ENCODE measurements around the gene TYRO3. TPM values are rescaled to one million over a fixed set of nuclear protein-coding genes. Genes with fewer than 3 reads are reported as not detected.

TYRO3 gene
- total RNA-seq, 1 donor from 2014 or later = 16.4 TPM

GRCh38 chr15:41554343-41554742 lies 4.7 kb upstream of the TYRO3 start:
- DNase-seq (ENCODE audit: low spot score) = no peak
- TF ChIP-seq, protein P1, sequence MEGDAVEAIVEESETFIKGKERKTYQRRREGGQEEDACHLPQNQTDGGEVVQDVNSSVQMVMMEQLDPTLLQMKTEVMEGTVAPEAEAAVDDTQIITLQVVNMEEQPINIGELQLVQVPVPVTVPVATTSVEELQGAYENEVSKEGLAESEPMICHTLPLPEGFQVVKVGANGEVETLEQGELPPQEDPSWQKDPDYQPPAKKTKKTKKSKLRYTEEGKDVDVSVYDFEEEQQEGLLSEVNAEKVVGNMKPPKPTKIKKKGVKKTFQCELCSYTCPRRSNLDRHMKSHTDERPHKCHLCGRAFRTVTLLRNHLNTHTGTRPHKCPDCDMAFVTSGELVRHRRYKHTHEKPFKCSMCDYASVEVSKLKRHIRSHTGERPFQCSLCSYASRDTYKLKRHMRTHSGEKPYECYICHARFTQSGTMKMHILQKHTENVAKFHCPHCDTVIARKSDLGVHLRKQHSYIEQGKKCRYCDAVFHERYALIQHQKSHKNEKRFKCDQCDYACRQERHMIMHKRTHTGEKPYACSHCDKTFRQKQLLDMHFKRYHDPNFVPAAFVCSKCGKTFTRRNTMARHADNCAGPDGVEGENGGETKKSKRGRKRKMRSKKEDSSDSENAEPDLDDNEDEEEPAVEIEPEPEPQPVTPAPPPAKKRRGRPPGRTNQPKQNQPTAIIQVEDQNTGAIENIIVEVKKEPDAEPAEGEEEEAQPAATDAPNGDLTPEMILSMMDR (IDR thresholded peaks at IDR 0.05) = no peak

GRCh38 chr15:41554915-41555314 lies 4.1 kb upstream of the TYRO3 start:
- Mint-ChIP-seq H3K9me3 (ENCODE audit: low read depth) (no peaks in the 10 kb centered on the region), H3K4me1 (ENCODE audit: low read depth) (peaks cover 14% of the 10 kb centered on the region), H3K36me3 (ENCODE audit: low read depth) (no peaks in the 10 kb centered on the region), H3K4me3 (ENCODE audit: unreplicated experiment) (no peak overlapping the region), H3K27ac (ENCODE audit: unreplicated experiment) (no peak overlapping the region), H3K27me3 (ENCODE audit: low read depth) (peaks cover 9% of the 10 kb centered on the region)
- TF ChIP-seq, protein P1 (IDR thresholded peaks at IDR 0.05) = no peak
- DNase-seq (ENCODE audit: low spot score) = no peak

More at GRCh38 chr15:41554343-41554742, 4.7 kb upstream of the TYRO3 start:
- no peaks in the 10 kb centered on the region for H3K9me3 Mint-ChIP-seq (ENCODE audit: low read depth)
- no peak overlapping the region for H3K27ac Mint-ChIP-seq (ENCODE audit: unreplicated experiment)
- peaks cover 9% of the 10 kb centered on the region for H3K27me3 Mint-ChIP-seq (ENCODE audit: low read depth)
- H3K4me1 Mint-ChIP-seq (ENCODE audit: low read depth) = peaks cover 10% of the 10 kb centered on the region
- no peak overlapping the region for H3K4me3 Mint-ChIP-seq (ENCODE audit: unreplicated experiment)
- H3K36me3 Mint-ChIP-seq (ENCODE audit: low read depth) = no peaks in the 10 kb centered on the region

- DNase-seq (ENCODE audit: low spot score) = no peak
- Mint-ChIP-seq H3K27me3 (ENCODE audit: low read depth) (peaks cover 9% of the 10 kb centered on the region), H3K4me1 (ENCODE audit: low read depth) (peaks cover 22% of the 10 kb centered on the region), H3K27ac (ENCODE audit: unreplicated experiment) (no peak overlapping the region), H3K9me3 (ENCODE audit: low read depth) (no peaks in the 10 kb centered on the region), H3K4me3 (ENCODE audit: unreplicated experiment) (no peak overlapping the region), H3K36me3 (ENCODE audit: low read depth) (no peaks in the 10 kb centered on the region)
- TF ChIP-seq, protein P1 (IDR thresholded peaks at IDR 0.05) = no peak
These were observed 2.3 kb upstream of the TYRO3 start for GRCh38 chr15:41556677-41557076.

DNA sequence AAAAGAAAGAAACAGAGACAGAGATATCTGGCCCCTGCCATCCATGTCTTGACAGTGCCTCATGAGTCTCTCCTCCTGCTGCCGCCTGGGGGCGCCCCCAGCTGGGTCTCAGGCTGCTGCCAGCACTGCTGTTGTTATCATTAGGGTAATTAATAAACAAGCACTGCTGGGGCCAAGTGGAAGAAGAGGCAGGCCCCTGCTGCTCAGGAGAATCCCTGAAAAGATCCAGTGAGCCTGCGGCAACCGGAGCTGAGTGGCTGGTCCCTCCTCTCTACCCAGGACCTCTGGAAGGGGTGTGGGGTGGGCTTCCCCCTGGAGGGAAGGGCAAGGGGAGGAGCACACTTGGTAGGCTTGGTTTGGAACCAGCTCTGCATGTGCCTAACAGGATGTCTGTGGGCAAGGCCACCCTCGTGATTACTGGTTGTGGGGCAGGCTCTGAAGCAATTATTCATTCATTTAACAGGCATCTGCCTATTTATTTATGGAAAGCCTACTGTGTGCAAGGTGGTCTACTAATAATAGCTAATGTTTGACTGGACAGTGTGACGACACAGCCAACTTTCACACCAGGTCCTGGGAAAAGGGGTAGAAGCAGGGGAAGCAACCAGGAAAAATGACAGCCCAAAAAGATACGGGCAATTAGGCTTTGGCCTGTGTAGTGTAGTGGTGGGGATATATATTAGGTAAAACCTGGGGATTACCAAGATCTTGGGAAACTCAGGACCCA lies 1.2 kb upstream of the TYRO3 start:
- no peaks in the 10 kb centered on the region for H3K9me3 Mint-ChIP-seq (ENCODE audit: low read depth)
- peaks cover 9% of the 10 kb centered on the region for H3K27me3 Mint-ChIP-seq (ENCODE audit: low read depth)
- peak overlapping the region; percentile 86 for H3K27ac Mint-ChIP-seq (ENCODE audit: unreplicated experiment)
- H3K4me1 Mint-ChIP-seq (ENCODE audit: low read depth) = peaks cover 34% of the 10 kb centered on the region
- H3K36me3 Mint-ChIP-seq (ENCODE audit: low read depth) = no peaks in the 10 kb centered on the region
- TF ChIP-seq, protein P1 (IDR thresholded peaks at IDR 0.05) = peak; percentile 96
- no peak for DNase-seq (ENCODE audit: low spot score)
- peak overlapping the region; percentile 78 for H3K4me3 Mint-ChIP-seq (ENCODE audit: unreplicated experiment)

GRCh38 chr15:41559239-41559782 lies 299 bp downstream of the TYRO3 start:
- Mint-ChIP-seq H3K36me3 (ENCODE audit: low read depth) (no peaks in the 10 kb centered on the region), H3K4me1 (ENCODE audit: low read depth) (peaks cover 40% of the 10 kb centered on the region), H3K9me3 (ENCODE audit: low read depth) (no peaks in the 10 kb centered on the region), H3K27ac (ENCODE audit: unreplicated experiment) (no peak overlapping the region), H3K4me3 (ENCODE audit: unreplicated experiment) (peak overlapping the region; percentile 81), H3K27me3 (ENCODE audit: low read depth) (peaks cover 9% of the 10 kb centered on the region)
- DNase-seq (ENCODE audit: low spot score) = no peak
- TF ChIP-seq, protein P1 (IDR thresholded peaks at IDR 0.05) = no peak
